HepG2 (cell line): Measurements from ENCODE around the gene BID. TPM values are rescaled to one million over a fixed set of nuclear protein-coding genes. Genes with fewer than 3 reads are reported as not detected.

ENCODE experiments used
- ATF4 ChIP-seq, 2 experiments: fragments of 450-650 bp in 1 of 2; sonication (generic) in 1 of 2; formaldehyde crosslinking; IDR thresholded peaks; 2 replicates each; pipeline versions ENCODE4 v1.5.0 to v1.8.0; 2020 to 2022; ENCODE audit warnings: mild to moderate bottlenecking in 1 of 2, missing genetic modification reagents in 1 of 2
- EEA1 ChIP-seq: sonication (generic); formaldehyde crosslinking; IDR thresholded peaks from 2 replicates; pipeline ENCODE4 v1.5.1; 2020; ENCODE audit warnings: mild to moderate bottlenecking, missing genetic modification reagents, borderline replicate concordance
- FOXP1 ChIP-seq, 2 experiments: fragments of 450-650 bp in 1 of 2; IDR thresholded peaks; 2 replicates each; pipeline ENCODE4 v1.6.1; 2017 to 2018; ENCODE audit warnings: antibody characterized with exemption in 1 of 2
- IKZF5 ChIP-seq: IDR thresholded peaks from 2 replicates; pipeline ENCODE4 v1.6.1; 2018; ENCODE audit warnings: missing genetic modification reagents, mild to moderate bottlenecking, missing compliant biosample characterization
- KMT2B ChIP-seq: IDR thresholded peaks from 2 replicates; pipeline ENCODE4 v1.6.1; 2016; ENCODE audit warnings: missing genetic modification reagents, missing compliant biosample characterization
- MATR3 ChIP-seq: sonication (generic); formaldehyde crosslinking; IDR thresholded peaks from 2 replicates; pipeline ENCODE4 v1.4.0; 2020; ENCODE audit warnings: missing genetic modification reagents
- MXD1 ChIP-seq: sonication (generic); formaldehyde crosslinking; IDR thresholded peaks from 2 replicates; pipeline ENCODE4 v1.4.0; 2020; ENCODE audit warnings: mild to moderate bottlenecking, missing genetic modification reagents
- RBFOX2 ChIP-seq: fragments of 200-400 bp; formaldehyde crosslinking; IDR thresholded peaks from 2 replicates; pipeline ENCODE4 v1.6.1; 2017; ENCODE audit warnings: low read depth, mild to moderate bottlenecking, low read length
- RFX1 ChIP-seq: fragments of 450-650 bp; IDR thresholded peaks from 2 replicates; pipeline ENCODE4 v1.6.1; 2017
- SMAD3 ChIP-seq: sonication (generic); formaldehyde crosslinking; IDR thresholded peaks from 2 replicates; pipeline ENCODE4 v1.4.0; 2020; ENCODE audit warnings: missing genetic modification reagents
- TEAD2 ChIP-seq: sonication (generic); formaldehyde crosslinking; IDR thresholded peaks from 2 replicates; pipeline ENCODE4 v1.9.0; 2021; ENCODE audit warnings: missing genetic modification reagents
- TRIM22 ChIP-seq: fragments of 450-650 bp; IDR thresholded peaks from 2 replicates; pipeline ENCODE4 v1.6.1; 2017
- ZMYM3 ChIP-seq: sonication (generic); formaldehyde crosslinking; IDR thresholded peaks from 2 replicates; pipeline ENCODE4 v1.5.1; 2020; ENCODE audit warnings: mild to moderate bottlenecking, missing genetic modification reagents
- ZNF232 ChIP-seq: sonication (generic); formaldehyde crosslinking; IDR thresholded peaks from 2 replicates; pipeline ENCODE4 v1.4.0; 2020; ENCODE audit warnings: missing genetic modification reagents, borderline replicate concordance
- ZNF275 ChIP-seq: sonication (generic); formaldehyde crosslinking; IDR thresholded peaks from 2 replicates; pipeline ENCODE4 v1.8.0; 2022; ENCODE audit warnings: missing genetic modification reagents, mild to moderate bottlenecking, inconsistent platforms, borderline replicate concordance
- ZNF446 ChIP-seq: sonication (generic); formaldehyde crosslinking; IDR thresholded peaks from 2 replicates; pipeline ENCODE4 v1.5.0; 2020; ENCODE audit warnings: mild to moderate bottlenecking, missing genetic modification reagents
- ZNF496 ChIP-seq: sonication (generic); formaldehyde crosslinking; IDR thresholded peaks from 2 replicates; pipeline ENCODE4 v1.8.1; 2023; ENCODE audit warnings: mild to moderate bottlenecking, moderate library complexity, missing genetic modification reagents; ENCODE audit not compliant: insufficient replicate concordance
- ZNF512B ChIP-seq: sonication (generic); formaldehyde crosslinking; IDR thresholded peaks from 2 replicates; pipeline ENCODE4 v1.5.1; 2020; ENCODE audit warnings: missing genetic modification reagents, mild to moderate bottlenecking, borderline replicate concordance
- ZNF660 ChIP-seq: sonication (generic); formaldehyde crosslinking; IDR thresholded peaks from 2 replicates; pipeline ENCODE4 v1.5.1; 2020; ENCODE audit warnings: mild to moderate bottlenecking, low read depth, missing genetic modification reagents, borderline replicate concordance
- ZNF766 ChIP-seq: sonication (generic); formaldehyde crosslinking; IDR thresholded peaks from 2 replicates; pipeline ENCODE4 v1.5.0; 2020; ENCODE audit warnings: missing genetic modification reagents, borderline replicate concordance
- polyA plus RNA-seq, 8 experiments: library from polyadenylated mRNA; depleted of rRNA in 3 of 8; stranded (reverse) in 7 of 8; unstranded in 1 of 8; fragments of >200 nt; fragmentation: Illumina TruSeq in 4 of 8; extraction: Trizol in 4 of 8; gene quantifications; 2 replicates each; pipeline versions ENCODE4 v1.2.1 to v1.2.3, GENCODE V29; 2011 to 2016; ENCODE audit warnings: low read depth in 4 of 8, missing spikeins in 1 of 8, mixed read lengths in 1 of 8; ENCODE audit not compliant: insufficient read depth in 1 of 8
- total RNA-seq, 5 experiments: library from RNA; depleted of rRNA; stranded (reverse); fragments of >200 nt; fragmentation: Illumina TruSeq; extraction: Trizol; gene quantifications; 2 replicates each; pipeline ENCODE4 v1.2.3, GENCODE V29; 2016; ENCODE audit warnings: low read depth in 1 of 5

Gene BID
- total and polyA plus RNA-seq, 2 of the 13 experiments (the other 11 are each of a cell fraction or from before 2014, with no cell fraction given), result 35.3 to 51.7 TPM

GRCh38 chr22:17777005-17777716 is 2.9 kb upstream of the BID start (continued):
- peak; percentile 63; the same call in 1 of the 2 replicates for TF ChIP-seq IKZF5 (CRISPR knock-in tag)
- TF ChIP-seq ZMYM3, result peak; percentile 7; the same call in 1 of the 2 replicates
- no peak for TF ChIP-seq RFX1
- no peak for TF ChIP-seq MXD1 (CRISPR knock-in tag)
- TF ChIP-seq KMT2B, result peak; percentile 70
- no peak for TF ChIP-seq FOXP1 (IDR thresholded peaks at IDR 0.05)
- TF ChIP-seq FOXP1 (CRISPR knock-in tag; IDR thresholded peaks at IDR 0.05), result no peak
- TF ChIP-seq SMAD3, result no peak
- TF ChIP-seq ZNF512B, result no peak
- TF ChIP-seq ZNF275, result no peak
- no peak; the same call in 1 of the 2 replicates for TF ChIP-seq ZNF232 (CRISPR knock-in tag)
- no peak for TF ChIP-seq ZNF496 (CRISPR knock-in tag)
- no peak for TF ChIP-seq ZNF660 (CRISPR knock-in tag)
- no peak for TF ChIP-seq TEAD2
- no peak for TF ChIP-seq EEA1 (CRISPR knock-in tag)
- TF ChIP-seq TRIM22, result no peak
- TF ChIP-seq ZNF766 (CRISPR knock-in tag), result 0 out of 2 replicates have a peak, but pooled peaks have one; percentile 23
- TF ChIP-seq RBFOX2, result no peak
- peak in 1 of 2 experiments; percentile 57; a peak in 1 of 4 replicates for TF ChIP-seq ATF4 (CRISPR knock-in tag; IDR thresholded peaks at IDR 0.05)
- TF ChIP-seq MATR3 (CRISPR knock-in tag), result no peak
- TF ChIP-seq ZNF446 (CRISPR knock-in tag), result no peak
